Vagina (tissue), 2 donors: Measurements from ENCODE around the gene FBLIM1.

ENCODE experiments used
- POLR2A ChIP-seq, 2 donors: fragments of 450-650 bp; IDR thresholded peaks; one replicate each; pipeline ENCODE4 v1.6.1; 2017; ENCODE audit warnings: antibody characterized with exemption in 2 of 2, mild to moderate bottlenecking in 2 of 2, moderate library complexity in 2 of 2
- TF ChIP-seq, protein P1 (sequence below), 3 experiments: fragments of 450-650 bp in 2 of 3; fragments of 200-600 bp in 1 of 3; sonication (generic) in 1 of 3; IDR thresholded peaks; one replicate each; pipeline ENCODE4 v1.5.1; 2017 to 2019; ENCODE audit warnings: antibody characterized with exemption in 3 of 3, mild to moderate bottlenecking in 2 of 3, moderate library complexity in 2 of 3

DNA sequence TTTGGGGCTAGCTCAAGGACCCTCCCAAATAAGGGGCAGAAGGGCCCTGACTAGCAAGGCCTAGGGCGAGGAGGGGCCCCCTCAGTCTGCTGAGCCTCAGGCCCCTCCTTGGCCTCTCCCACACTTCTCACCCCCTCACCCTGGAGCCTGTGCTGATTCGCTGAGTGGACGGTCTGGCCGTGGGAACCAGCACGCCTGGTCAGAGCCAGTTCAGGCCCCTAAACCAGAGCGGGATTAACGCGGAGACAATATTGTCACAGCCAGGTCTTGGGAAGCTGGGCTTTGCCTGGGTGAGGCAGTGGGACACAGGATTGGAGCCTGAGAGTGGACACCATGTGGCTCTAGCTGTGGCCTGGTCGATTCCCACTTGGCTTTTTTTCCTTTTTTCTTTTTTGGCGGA lies 4.8 kb upstream of the FBLIM1 start:
- TF ChIP-seq, protein P1, sequence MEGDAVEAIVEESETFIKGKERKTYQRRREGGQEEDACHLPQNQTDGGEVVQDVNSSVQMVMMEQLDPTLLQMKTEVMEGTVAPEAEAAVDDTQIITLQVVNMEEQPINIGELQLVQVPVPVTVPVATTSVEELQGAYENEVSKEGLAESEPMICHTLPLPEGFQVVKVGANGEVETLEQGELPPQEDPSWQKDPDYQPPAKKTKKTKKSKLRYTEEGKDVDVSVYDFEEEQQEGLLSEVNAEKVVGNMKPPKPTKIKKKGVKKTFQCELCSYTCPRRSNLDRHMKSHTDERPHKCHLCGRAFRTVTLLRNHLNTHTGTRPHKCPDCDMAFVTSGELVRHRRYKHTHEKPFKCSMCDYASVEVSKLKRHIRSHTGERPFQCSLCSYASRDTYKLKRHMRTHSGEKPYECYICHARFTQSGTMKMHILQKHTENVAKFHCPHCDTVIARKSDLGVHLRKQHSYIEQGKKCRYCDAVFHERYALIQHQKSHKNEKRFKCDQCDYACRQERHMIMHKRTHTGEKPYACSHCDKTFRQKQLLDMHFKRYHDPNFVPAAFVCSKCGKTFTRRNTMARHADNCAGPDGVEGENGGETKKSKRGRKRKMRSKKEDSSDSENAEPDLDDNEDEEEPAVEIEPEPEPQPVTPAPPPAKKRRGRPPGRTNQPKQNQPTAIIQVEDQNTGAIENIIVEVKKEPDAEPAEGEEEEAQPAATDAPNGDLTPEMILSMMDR (IDR thresholded peaks at IDR 0.05), result no peak
- TF ChIP-seq POLR2A (IDR thresholded peaks at IDR 0.05), result no peak
